Measurements from ENCODE around the gene PKD1L1.
"Not testable (repeated sequence)": the region's sequence is repeated elsewhere in the genome, so short reads cannot be mapped to it uniquely, and the experiment has no call there.

PKD1L1 gene

DNA sequence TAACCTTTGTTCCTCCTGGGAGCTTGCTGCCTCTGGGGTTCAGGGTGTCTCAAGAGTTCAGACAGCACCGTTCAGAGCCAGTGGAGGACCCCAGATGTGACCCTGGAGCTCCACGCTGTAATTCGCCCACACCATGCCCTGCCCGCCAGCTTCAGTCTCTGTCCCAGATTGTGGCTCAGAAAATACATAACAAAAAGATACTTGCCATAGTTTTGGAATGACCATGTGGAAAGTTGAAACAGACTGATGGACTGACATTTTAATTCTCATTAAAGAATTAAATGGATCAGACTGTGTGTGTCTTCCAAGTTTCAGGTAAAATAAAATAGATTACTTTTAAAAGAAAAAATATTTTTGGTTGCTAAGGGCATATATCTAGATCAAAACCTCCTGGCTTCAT, 191.6 kb downstream of the PKD1L1 start:
- TF ChIP-seq, protein P1, sequence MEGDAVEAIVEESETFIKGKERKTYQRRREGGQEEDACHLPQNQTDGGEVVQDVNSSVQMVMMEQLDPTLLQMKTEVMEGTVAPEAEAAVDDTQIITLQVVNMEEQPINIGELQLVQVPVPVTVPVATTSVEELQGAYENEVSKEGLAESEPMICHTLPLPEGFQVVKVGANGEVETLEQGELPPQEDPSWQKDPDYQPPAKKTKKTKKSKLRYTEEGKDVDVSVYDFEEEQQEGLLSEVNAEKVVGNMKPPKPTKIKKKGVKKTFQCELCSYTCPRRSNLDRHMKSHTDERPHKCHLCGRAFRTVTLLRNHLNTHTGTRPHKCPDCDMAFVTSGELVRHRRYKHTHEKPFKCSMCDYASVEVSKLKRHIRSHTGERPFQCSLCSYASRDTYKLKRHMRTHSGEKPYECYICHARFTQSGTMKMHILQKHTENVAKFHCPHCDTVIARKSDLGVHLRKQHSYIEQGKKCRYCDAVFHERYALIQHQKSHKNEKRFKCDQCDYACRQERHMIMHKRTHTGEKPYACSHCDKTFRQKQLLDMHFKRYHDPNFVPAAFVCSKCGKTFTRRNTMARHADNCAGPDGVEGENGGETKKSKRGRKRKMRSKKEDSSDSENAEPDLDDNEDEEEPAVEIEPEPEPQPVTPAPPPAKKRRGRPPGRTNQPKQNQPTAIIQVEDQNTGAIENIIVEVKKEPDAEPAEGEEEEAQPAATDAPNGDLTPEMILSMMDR (IDR thresholded peaks at IDR 0.05; ENCODE audit: control insufficient read depth, insufficient read depth, low read depth, low read length, missing control alignments): no peak
- no peak overlapping the region for H3K4me3 ChIP-seq (ENCODE audit: control insufficient read depth, low read depth, low read length)
- no peak for DNase-seq (ENCODE audit: low read depth)

DNA sequence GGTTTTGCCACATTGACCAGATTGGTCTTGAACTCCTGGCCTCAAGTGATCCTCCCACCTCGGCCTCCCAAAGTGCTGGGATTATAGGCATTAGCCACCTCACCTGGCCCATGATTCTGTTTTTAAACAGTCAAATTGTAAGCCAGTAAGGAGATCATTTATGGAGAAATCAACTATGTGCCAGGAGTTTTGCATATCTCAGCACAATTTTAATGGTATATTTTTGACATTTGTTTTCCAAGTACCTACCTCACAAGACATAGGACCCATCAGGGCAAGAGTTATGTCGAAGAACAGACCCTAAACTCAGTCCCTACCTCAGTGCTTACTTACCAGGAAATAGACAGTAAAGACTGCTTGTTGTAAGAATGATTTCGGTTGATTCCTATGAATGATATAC, 193.0 kb downstream of the PKD1L1 start:
- TF ChIP-seq, protein P1 (IDR thresholded peaks at IDR 0.05; ENCODE audit: control insufficient read depth, insufficient read depth, low read depth, low read length, missing control alignments): no peak
- no peak for DNase-seq (ENCODE audit: low read depth)
- no peak overlapping the region for H3K4me3 ChIP-seq (ENCODE audit: control insufficient read depth, low read depth, low read length)

DNA sequence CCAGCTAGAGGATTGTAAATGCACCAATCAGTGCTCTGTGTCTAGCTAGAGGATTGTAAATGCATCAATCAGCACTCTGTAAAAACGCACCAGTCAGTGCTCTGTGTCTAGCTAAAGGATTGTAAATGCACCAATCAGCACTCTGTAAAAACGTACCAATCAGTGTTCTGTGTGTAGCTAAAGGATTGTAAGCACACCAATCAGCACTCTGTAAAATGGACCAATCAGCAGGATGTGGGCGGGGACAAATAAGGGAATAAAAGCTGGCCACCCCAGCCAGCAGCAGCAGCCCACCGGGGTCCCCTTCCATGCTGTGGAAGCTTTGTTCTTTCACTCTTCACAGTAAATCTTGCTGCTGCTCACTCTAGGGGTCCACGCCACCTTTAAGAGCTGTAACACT, 196.5 kb downstream of the PKD1L1 start:
- not testable (repeated sequence) for DNase-seq (ENCODE audit: low read depth)

DNA sequence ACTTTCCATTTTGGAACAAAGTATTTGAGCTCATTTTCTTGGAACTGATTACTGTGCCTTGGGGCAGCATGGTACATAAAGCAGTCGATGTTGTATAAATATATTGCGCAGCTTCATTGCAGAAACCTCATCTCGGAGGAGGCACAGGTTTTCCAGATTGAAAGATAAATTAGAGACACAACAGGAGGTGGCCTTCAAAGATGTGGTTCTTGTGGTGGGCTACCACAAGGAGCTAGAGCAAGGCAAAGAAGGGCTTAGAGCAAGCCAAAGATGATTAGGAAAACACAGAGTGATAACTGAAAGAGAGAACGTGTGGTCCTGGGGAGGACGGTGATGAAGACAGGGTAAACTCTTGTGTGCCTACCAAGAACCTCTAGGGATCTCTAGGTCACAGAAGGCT, 197.2 kb downstream of the PKD1L1 start:
- TF ChIP-seq, protein P1 (IDR thresholded peaks at IDR 0.05; ENCODE audit: control insufficient read depth, insufficient read depth, low read depth, low read length, missing control alignments): no peak
- no peak overlapping the region for H3K4me3 ChIP-seq (ENCODE audit: control insufficient read depth, low read depth, low read length)
- DNase-seq (ENCODE audit: low read depth): no peak

More for the DNA sequence above, 196.5 kb downstream of the PKD1L1 start:
- H3K4me3 ChIP-seq (ENCODE audit: control insufficient read depth, low read depth, low read length): not testable (repeated sequence)

DNA sequence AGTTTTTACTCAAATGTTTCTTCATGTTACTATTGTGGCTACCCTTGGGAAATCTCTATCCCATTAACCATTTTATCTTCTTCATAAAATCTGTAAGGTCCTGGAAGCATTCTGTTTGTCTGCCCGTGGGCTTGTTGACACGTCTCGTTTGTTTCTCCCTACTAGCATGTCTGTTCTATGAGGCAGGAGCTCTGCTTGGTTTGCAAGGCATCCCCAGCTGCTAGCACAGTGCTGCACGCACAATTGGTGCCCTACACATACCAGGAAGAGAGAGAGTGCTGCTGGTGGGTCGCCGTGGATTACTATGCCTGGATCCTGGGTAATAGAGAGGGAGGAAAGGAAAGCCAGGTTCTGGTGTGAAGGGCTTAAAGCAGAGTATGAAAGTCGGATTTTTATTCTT, 200.2 kb downstream of the PKD1L1 start:
- no peak overlapping the region for H3K4me3 ChIP-seq (ENCODE audit: control insufficient read depth, low read depth, low read length)
- no peak for DNase-seq (ENCODE audit: low read depth)
- TF ChIP-seq, protein P1 (IDR thresholded peaks at IDR 0.05; ENCODE audit: control insufficient read depth, insufficient read depth, low read depth, low read length, missing control alignments): no peak

DNA sequence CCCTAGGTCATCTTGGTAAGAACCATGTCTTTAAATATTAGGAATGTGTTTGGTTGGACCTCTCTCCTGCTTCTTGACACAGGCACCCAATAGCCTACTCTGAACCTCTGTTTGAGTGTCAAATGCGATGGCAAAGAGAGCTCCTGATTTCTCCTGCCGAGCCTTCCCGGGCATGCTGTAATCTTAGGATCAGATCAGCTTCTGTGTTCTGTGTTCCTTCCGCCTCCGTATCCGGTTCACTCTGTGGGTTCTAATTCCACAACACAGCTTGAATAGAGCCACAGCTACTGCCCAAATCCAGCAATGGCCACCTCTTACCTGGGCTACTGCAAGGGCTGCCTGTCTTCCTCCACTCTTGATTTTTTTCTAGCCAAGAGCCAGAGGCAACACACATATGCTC, 201.1 kb downstream of the PKD1L1 start:
- no peak overlapping the region for H3K4me3 ChIP-seq (ENCODE audit: control insufficient read depth, low read depth, low read length)
- TF ChIP-seq, protein P1 (IDR thresholded peaks at IDR 0.05; ENCODE audit: control insufficient read depth, insufficient read depth, low read depth, low read length, missing control alignments): no peak
- no peak for DNase-seq (ENCODE audit: low read depth)

DNA sequence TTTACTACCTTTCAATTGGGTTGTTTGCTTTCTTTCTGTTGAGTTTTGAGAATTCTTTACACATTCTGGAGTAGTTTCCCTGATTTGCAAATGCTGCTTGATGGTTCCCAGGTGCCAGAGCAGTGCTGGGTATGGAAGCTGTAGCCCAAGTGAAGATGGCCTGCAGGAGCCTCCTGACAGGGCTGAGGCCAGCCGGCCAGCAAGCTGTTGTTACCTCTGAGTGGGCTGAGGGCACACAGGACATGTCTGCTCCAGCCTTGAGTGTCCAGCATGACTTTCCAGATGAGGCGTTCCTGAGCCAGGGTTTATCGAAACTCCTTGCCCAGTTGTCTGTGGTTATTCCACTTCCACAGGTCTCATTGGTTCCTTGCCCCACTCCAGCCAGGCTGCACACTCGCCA, 201.8 kb downstream of the PKD1L1 start:
- no peak overlapping the region for H3K4me3 ChIP-seq (ENCODE audit: control insufficient read depth, low read depth, low read length)
- TF ChIP-seq, protein P1 (IDR thresholded peaks at IDR 0.05; ENCODE audit: control insufficient read depth, insufficient read depth, low read depth, low read length, missing control alignments): no peak
- no peak for DNase-seq (ENCODE audit: low read depth)

Data from AG09309 (cell line).